Measurements from ENCODE around the gene TSSC4.

Gene TSSC4

DNA sequence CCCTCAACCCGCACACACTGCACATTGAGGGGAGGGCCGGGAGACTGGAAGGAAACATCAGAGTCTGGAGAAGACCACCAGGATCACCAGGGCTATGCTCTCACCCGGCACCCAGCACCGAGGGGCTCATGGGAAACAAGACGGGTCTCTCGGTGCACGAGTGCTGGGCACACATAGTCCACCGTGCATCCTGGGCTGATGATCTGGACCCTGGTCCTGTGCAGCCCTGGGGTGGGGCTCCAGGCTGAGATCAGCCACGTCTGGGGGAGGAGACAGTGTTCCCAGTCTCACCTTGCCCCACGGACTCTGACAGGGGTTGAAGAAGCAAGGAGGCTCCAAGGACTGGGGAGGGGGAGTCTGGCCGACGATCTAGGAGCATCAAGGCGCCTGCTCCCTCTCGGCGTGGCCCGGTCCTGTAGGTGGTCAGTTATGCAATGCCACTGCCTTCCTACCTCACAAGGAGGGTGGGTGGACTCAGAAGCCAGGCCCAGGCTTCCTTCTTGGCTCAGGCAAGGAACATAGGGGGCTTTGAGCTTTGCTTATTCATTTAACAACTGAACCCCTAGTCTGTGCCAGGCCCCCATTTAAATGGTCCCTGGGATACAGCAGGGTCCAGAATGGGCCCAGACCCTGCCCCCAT is 34.9 kb upstream of the TSSC4 start:
- DNase-seq (ENCODE audit: low spot score in 2 of 2) (no peak), ATAC-seq (no peak)
- Mint-ChIP-seq H3K36me3 (no peaks in the 10 kb centered on the region), H3K9me3 (no peaks in the 10 kb centered on the region), H3K4me1 (no peaks in the 10 kb centered on the region), H3K27ac (no peak overlapping the region), H3K4me3 (no peak overlapping the region)

DNA sequence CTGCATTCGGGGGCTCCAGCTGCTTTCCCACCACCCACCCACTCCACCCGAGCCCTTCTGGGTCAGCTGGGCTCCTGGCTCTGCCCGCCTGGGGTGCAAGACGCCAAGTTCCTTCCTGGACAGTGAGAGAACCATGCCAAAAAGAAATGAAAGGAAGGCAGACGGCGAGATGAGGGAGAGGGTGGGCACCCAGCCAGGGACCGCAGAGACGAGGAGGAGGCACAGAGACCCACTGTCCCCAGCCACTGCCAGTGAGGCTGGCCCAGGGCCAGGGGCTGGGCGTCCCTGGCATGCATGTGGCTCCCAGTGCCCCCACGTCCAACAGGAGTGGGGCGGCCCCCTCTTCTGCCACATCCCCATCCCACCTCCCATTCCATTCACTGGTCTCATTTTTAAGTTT is 34.3 kb upstream of the TSSC4 start:
- ATAC-seq (no peak), DNase-seq (ENCODE audit: low spot score in 2 of 2) (no peak)
- no peak overlapping the region for H3K4me3 Mint-ChIP-seq
- no peaks in the 10 kb centered on the region for H3K4me1 Mint-ChIP-seq
- H3K9me3 Mint-ChIP-seq: no peaks in the 10 kb centered on the region
- H3K27ac Mint-ChIP-seq: no peak overlapping the region
- H3K36me3 Mint-ChIP-seq: no peaks in the 10 kb centered on the region

DNA sequence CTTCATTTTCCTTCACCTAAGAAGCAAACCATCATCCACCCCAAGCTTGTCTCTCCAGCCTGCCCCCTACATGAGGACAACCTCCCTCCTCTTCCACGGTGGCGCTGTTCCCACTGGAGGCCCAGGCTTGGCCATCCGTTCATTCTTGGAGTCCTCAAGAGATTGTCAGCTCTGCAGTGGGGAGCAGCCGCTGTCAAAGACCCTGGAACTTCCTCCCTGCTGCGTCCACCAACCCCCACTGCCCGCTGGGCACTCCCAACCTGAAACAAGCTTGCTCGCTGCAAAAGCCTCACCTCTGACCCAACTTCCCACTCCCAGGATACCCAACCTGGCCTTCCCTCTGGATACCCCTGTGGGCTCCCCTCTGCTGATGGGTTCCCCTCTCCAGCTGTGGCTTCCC is 33.8 kb upstream of the TSSC4 start:
- no peak overlapping the region for H3K27ac Mint-ChIP-seq
- no peaks in the 10 kb centered on the region for H3K9me3 Mint-ChIP-seq
- no peak overlapping the region for H3K4me3 Mint-ChIP-seq
- H3K36me3 Mint-ChIP-seq: no peaks in the 10 kb centered on the region
- no peak for DNase-seq (ENCODE audit: low spot score in 2 of 2)
- H3K4me1 Mint-ChIP-seq: no peaks in the 10 kb centered on the region
- no peak for ATAC-seq

DNA sequence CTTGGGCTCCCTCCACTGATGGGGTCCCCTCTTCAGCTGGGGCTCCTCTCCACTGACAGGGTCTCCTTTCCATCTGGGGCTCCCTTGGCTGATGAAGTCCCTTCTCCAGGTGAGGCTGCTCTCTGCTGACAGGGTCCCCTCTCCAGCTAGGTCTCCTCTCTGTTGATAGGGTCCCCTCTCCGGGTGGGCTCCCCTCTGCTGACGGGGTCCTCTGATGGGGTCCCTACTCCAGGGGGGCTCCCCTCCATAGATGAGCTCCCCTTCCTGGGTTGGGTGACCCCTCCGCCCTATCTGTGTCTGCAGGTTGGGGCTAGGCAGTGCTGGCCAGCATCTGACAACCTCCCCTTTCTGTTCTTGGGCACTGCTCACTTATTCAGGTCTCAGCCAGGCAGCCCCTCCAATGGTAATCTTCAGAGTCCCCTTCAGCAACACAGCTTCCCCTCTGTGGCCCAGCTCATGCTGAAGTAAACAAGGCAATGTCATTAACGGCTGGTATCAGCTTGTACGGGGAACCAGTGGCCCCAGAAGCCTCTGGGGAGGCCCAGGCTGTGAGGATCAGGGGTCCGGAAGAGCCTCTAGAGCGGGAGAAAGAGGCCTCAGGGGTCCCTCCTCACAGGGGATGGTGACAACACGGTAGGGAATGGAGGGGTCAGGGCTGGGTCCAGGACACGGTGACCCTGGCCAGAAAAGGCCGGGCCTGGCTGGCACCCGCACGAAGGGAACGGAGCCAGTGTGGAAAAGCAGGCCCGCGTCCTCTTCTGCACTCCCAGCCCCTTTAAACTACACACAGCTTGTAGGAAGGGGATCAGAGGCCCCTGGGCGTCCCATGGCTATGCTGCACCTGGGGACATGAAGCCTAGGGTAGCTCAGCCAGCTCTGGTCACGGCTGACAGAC is 33.0 kb upstream of the TSSC4 start:
- H3K4me1 Mint-ChIP-seq: no peaks in the 10 kb centered on the region
- H3K4me3 Mint-ChIP-seq: no peak overlapping the region
- ATAC-seq: no peak
- DNase-seq (ENCODE audit: low spot score in 2 of 2): no peak
- no peaks in the 10 kb centered on the region for H3K9me3 Mint-ChIP-seq
- H3K27ac Mint-ChIP-seq: no peak overlapping the region
- no peaks in the 10 kb centered on the region for H3K36me3 Mint-ChIP-seq

DNA sequence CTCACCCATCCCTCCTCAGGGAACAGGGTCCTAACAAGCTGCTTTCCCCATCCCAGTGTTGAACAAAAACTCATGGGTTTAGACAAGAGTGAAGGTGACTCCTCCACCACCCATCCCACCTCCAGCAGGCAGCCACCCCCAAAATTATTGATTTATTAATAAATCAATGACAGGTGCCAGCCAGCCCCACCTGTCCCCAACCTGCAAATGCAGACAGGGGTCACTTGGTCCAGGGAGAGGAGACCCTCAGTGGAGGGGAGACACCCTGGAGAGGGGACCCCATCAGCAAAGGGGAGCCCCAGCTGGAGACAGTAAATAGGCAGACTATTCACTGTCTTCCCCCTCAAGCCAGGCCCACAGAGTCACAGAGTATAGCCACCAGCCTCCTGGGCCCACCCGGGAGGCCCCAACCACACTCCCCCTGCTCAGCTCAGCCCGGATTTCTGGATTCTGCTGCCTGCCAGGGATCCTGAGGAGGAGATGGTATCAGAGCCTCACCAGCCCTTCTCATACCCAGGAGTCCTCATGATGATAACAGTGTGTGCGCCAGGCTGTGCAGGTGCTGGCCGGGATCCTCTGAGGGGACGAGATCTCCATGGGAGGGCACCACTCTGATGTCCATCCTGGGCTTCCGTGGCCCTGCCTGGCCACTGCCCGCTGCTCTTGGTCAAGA is 32.2 kb upstream of the TSSC4 start:
- Mint-ChIP-seq H3K9me3 (no peaks in the 10 kb centered on the region), H3K4me3 (no peak overlapping the region), H3K4me1 (no peaks in the 10 kb centered on the region), H3K27ac (no peak overlapping the region), H3K36me3 (no peaks in the 10 kb centered on the region)
- no peak for ATAC-seq
- no peak for DNase-seq (ENCODE audit: low spot score in 2 of 2)

DNA sequence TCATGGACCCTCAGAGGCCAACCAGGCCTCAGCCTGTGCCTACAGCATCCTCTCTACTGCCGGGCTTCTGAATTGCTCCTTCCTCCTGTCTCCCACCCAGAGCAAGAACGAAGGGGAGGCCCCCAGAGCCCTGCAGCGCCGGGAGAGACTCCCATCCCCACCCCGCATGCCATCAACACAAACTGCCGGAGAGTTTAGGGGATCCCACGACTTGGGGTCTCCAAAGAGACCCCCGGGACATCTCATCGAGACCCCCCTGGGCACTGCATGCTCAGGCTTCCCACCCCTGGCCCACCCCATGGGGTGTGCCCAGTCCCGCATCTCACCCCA is 31.7 kb upstream of the TSSC4 start:
- H3K4me3 Mint-ChIP-seq: no peak overlapping the region
- DNase-seq (ENCODE audit: low spot score in 2 of 2): no peak
- no peak overlapping the region for H3K27ac Mint-ChIP-seq
- H3K4me1 Mint-ChIP-seq: no peaks in the 10 kb centered on the region
- no peaks in the 10 kb centered on the region for H3K9me3 Mint-ChIP-seq
- ATAC-seq: no peak
- no peaks in the 10 kb centered on the region for H3K36me3 Mint-ChIP-seq

DNA sequence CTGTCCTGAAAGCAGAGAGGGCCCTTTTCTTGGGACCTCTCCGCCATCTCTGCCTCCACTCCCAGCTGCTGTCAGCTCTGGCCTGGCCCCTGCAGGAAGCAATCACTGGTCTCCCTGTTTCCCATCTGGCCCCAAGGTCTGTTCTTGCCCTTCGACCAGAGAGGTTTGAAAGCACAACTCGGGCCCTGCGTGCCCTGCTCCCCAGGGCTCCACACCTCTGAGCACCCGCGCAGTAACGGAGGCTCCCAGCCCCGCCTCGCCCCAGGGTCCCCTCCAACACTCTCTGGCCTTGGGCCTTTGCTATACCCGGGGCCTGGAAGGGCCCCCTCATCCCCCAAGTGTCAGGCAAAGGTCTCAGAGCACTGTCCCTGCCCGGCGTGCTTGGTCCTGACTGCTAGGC is 31.2 kb upstream of the TSSC4 start:
- DNase-seq (ENCODE audit: low spot score in 2 of 2): no peak
- no peaks in the 10 kb centered on the region for H3K4me1 Mint-ChIP-seq
- no peak overlapping the region for H3K4me3 Mint-ChIP-seq
- no peak for ATAC-seq
- no peaks in the 10 kb centered on the region for H3K36me3 Mint-ChIP-seq
- no peaks in the 10 kb centered on the region for H3K9me3 Mint-ChIP-seq
- H3K27ac Mint-ChIP-seq: no peak overlapping the region

DNA sequence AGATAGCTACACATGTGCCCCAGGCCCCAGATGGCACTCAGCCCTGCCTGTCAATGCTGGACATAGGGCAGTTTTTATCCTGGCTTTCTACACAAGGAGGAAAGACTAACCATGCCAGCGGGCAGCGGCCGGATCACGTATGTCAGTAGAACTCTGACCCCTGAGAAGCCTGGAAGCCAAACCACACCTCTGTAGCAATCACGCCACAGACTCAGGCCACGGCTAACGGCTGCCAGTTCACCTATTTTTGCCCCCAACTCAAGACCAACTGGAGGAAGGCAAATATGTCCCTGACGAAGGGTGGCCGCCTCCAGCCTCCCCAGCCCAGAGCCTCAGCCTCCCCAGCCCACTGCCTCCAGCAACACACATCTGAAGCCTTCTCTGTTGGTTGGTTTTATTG is 30.7 kb upstream of the TSSC4 start:
- Mint-ChIP-seq H3K27ac (no peak overlapping the region), H3K4me3 (no peak overlapping the region), H3K4me1 (no peaks in the 10 kb centered on the region), H3K36me3 (no peaks in the 10 kb centered on the region), H3K9me3 (no peaks in the 10 kb centered on the region)
- DNase-seq (ENCODE audit: low spot score in 2 of 2) (no peak), ATAC-seq (no peak)

DNA sequence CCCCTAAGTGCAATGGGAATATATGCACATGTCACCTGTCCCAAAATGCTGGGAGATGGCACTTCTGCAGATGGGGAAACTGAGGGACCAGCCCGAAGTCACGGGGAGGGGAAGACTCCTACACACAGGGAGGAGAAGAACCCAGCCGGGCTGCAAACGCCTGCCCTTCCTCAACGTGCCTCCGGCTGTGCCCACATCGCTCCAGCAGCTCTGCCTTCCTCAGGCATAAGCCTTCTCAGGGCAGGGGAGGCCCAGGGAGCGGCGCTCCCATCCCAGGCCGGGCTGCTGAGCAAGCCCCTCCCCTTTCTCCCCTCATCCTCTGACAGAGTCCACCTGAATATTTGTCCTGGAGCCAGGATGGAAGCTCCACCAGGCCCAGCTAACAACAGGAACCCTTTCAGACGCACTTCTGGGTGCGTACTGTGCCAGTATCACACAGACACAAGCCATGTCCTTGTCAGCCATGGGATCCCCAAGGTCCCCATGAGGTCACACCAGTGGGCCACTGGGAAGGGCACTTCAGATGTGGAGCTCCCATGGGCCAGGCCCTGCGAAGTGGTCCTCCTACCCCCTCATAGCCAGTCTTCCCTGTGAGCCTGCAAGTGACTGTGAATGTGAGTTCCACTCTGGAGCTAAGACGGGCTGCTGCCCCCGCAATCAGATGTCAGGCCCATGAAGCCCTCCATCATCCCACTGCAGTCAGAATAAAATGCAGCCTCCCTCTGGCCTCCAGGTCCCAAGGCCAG is 25.9 kb upstream of the TSSC4 start:
- no peak for ATAC-seq
- H3K36me3 Mint-ChIP-seq: peaks cover 19% of the 10 kb centered on the region
- no peak overlapping the region for H3K4me3 Mint-ChIP-seq
- DNase-seq (ENCODE audit: low spot score in 2 of 2): no peak
- H3K9me3 Mint-ChIP-seq: no peaks in the 10 kb centered on the region
- peaks cover 15% of the 10 kb centered on the region for H3K4me1 Mint-ChIP-seq
- peak overlapping the region; percentile 78 for H3K27ac Mint-ChIP-seq

DNA sequence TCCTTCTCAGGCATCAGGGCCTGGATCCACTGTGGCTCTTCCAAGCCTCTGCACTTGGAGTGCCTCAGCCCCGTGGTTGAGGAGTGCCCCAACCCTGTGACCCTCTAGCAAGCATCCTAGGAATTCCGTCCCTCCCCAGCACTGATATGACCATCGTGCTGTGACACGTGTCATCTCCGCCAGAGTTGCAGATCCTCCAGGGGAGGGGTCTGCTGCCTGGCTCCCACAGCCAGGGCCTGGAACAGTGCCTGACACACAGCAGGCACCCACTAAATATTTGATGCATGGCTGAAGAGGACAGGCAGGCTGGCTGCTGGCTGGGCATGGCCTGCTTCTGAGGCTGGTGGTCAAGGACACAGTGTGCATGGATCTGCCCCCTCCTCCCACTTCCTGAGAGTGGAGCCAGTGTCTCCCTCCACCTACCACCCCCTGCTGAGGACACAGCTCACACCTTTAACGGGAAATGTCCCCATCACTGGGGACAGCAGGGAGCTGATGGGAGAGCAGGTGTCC is 25.2 kb upstream of the TSSC4 start:
- no peak for DNase-seq (ENCODE audit: low spot score in 2 of 2)
- Mint-ChIP-seq H3K4me1 (peaks cover 22% of the 10 kb centered on the region), H3K9me3 (no peaks in the 10 kb centered on the region), H3K4me3 (no peak overlapping the region), H3K36me3 (peaks cover 27% of the 10 kb centered on the region), H3K27ac (peak overlapping the region; percentile 78)
- ATAC-seq: no peak

DNA sequence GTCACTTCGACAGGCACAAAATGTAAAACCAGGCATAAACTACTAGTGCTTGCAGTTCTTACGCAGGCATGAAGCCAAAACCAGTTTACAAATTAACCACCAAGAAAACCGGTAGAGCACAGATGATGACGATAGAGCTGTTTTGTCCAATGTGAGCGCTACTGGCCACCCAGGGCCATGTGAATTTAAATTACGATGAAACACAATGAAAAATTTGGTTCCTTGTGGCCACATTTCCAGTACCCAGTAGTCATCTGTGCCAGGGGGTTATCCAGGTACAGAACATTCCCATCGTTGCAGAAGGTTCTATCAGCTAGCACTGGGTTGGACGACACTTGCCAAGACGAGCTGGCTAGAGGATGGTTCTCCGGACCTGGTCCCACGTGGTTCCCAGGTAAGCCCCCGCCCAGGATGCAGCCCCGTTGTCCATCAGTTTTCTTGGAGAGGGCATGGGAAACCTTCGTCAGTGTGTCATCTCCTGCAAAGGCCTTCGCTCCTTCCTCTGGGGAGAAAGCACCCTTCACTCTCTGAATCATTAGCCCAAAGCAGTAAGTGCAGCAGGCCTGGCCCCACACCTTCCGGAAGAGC is 24.5 kb upstream of the TSSC4 start:
- no peak for ATAC-seq
- Mint-ChIP-seq H3K36me3 (peaks cover 33% of the 10 kb centered on the region), H3K27ac (no peak overlapping the region)

DNA sequence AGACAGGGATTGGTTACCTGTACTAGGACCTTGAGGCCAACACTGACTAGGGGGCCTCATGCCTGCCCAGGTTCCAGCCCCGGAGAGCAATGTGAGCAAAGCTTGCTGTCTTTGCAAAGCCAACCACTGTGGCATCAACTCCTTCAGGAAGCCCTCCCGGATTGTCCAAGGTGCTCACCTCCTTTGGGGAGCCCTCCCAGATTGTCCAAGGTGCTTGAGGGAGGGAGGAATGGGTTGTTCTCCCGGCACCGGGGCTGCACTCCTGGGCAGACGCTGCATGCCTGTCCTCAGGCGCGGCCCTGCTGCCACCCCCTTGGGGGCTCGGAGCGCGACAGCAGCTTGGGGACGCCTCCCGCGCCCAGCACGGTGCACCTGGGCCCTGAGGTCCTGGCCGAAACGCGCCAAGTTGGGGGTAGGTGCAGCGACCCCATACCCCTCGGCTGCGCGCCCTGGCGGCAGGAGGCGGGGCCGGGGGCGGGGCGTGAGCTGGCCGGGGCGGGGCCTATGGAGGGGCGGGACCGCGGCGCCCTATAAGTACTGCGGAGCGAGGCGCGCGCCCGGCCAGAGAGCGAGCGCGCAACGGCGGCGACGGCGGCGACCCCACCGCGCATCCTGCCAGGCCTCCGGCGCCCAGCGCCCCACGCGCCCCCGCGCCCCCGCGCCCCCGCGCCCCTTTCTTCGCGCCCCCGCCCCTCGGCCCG is 23.6 kb upstream of the TSSC4 start, which contains the start of gene CD81:
Gene CD81 (plus strand): TSS at position 560 of the 701 bp plus-strand sequence. CDS start 240 bp downstream, outside the sequence.
- peaks cover 42% of the 10 kb centered on the region for H3K36me3 Mint-ChIP-seq
- peak within 1 kb of the TSS; percentile 95 for H3K27ac Mint-ChIP-seq
- H3K9me3 Mint-ChIP-seq: no peaks in the 10 kb centered on the region
- ATAC-seq (peak; percentile 72), DNase-seq (ENCODE audit: low spot score in 2 of 2) (peak; percentile 70 to 82)
- H3K4me3 Mint-ChIP-seq: peak within 1 kb of the TSS; percentile 80
- H3K4me1 Mint-ChIP-seq: peaks cover 37% of the 10 kb centered on the region

More for the DNA sequence above, 24.5 kb upstream of the TSSC4 start:
- DNase-seq (ENCODE audit: low spot score in 2 of 2): no peak
- peaks cover 29% of the 10 kb centered on the region for H3K4me1 Mint-ChIP-seq
- H3K9me3 Mint-ChIP-seq: no peaks in the 10 kb centered on the region
- peak overlapping the region; percentile 80 for H3K4me3 Mint-ChIP-seq

DNA sequence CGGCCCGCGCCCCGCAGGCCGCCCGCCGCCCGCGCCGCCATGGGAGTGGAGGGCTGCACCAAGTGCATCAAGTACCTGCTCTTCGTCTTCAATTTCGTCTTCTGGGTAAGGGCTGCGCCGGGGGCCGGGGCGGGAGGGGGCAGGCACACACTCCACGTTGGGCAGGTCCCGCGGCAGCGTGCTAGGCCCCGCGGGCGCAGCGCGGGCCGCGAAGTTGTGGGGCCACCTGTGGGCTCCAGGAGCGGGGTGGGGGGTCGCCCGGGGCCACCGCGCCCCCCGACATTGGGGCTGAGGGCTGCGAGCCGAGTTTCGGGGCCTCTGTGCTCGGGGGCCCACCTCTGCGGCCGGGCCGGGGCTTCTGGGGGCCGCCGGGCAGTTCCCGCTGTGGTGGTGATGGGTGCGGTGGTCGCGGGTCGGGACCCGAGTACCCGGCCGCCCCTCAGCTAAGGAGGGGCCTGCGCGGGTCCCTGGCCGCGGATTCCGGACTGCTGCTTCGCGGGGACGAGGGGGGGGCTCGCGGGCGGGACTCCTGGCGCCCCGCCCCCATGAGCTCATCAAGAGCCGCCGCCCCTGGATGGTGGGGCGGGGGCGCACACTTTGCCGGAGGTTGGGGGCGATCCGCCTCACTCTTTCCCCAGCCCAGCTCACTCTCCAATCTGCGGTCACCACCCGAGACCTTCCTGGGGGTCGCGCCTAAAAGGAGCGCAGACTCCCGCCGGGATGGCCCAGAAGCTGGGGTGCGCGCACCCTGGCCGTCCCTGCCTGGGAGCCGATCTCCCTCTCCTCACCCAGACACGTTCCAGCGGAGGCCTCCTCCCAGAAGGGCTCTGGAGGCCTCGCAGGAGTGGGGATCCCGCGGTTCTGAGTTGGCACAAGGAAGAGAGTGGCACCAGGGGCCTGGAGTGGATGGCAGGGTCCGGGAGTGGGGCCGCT is 22.8 kb upstream of the TSSC4 start:
- Mint-ChIP-seq H3K27ac (peak overlapping the region; percentile 95), H3K4me1 (peaks cover 46% of the 10 kb centered on the region), H3K4me3 (peak overlapping the region; percentile 80), H3K36me3 (peaks cover 49% of the 10 kb centered on the region), H3K9me3 (no peaks in the 10 kb centered on the region)
- peak in 1 of 2 donors; percentile 36 for DNase-seq (ENCODE audit: low spot score in 2 of 2)
- peak; percentile 55 for ATAC-seq

Measured in stimulated activated effector memory CD8-positive, alpha-beta T cell treated with anti-CD3 and anti-CD28 coated beads, Interleukin-12 subunit alpha, Interleukin-12 subunit beta, amount 100 ng/mL, for 72 hours (primary cell).